Keratinocyte (primary cell): ENCODE data around the gene ARHGAP15. TPM values are rescaled to one million over a fixed set of nuclear protein-coding genes. Genes with fewer than 3 reads are reported as not detected.

ENCODE experiments used
- DNase-seq: peaks from one replicate; pipeline ENCODE4 v3.0.0-alpha.2; 2011; ENCODE audit warnings: low read depth, missing footprints, low spot score
- FAIRE-seq: peaks from 2 replicates; lab custom pipeline; 2011; peaks lifted over from hg19 to GRCh38; lab: Jason Lieb, UNC
- H2AFZ ChIP-seq: 2 replicates; pipeline ENCODE4 v1.6.0; 2012; ENCODE audit warnings: low read length, control low read depth, inconsistent platforms; ENCODE audit not compliant: control insufficient read depth
- H3K27ac ChIP-seq: 2 replicates; pipeline ENCODE4 v1.5.1; 2011; ENCODE audit warnings: low read length; ENCODE audit not compliant: control insufficient read depth, insufficient read depth
- H3K27me3 ChIP-seq: 3 replicates; pipeline ENCODE4 v1.6.0; 2011; ENCODE audit warnings: low read length; ENCODE audit not compliant: control insufficient read depth, insufficient read depth; ENCODE audit errors: extremely low read depth
- H3K36me3 ChIP-seq, 2 experiments: 2 replicates in 1 of 2; 3 replicates in 1 of 2; pipeline ENCODE4 v1.5.1; 2011; ENCODE audit warnings: low read length in 2 of 2, mild to moderate bottlenecking in 1 of 2; ENCODE audit not compliant: control insufficient read depth in 2 of 2, insufficient read depth in 2 of 2; ENCODE audit errors: extremely low read depth in 1 of 2
- H3K4me1 ChIP-seq: 3 replicates; pipeline ENCODE4 v1.5.1; 2011; ENCODE audit warnings: low read length; ENCODE audit not compliant: control insufficient read depth, insufficient read depth; ENCODE audit errors: extremely low read depth
- H3K4me2 ChIP-seq: 3 replicates; pipeline ENCODE4 v1.6.0; 2011; ENCODE audit warnings: low read depth, low read length; ENCODE audit not compliant: control insufficient read depth, insufficient read depth; ENCODE audit errors: extremely low read depth
- H3K4me3 ChIP-seq, 3 experiments: fragments of 200-600 bp in 1 of 3; sonication (generic) in 1 of 3; 2 replicates in 2 of 3; 3 replicates in 1 of 3; pipeline ENCODE4 v1.5.1; 2011 to 2016; ENCODE audit warnings: low read length in 3 of 3, mild to moderate bottlenecking in 3 of 3, control low read depth in 2 of 3, inconsistent platforms in 1 of 3, low read depth in 1 of 3, mixed read lengths in 1 of 3, mixed run types in 1 of 3, moderate library complexity in 1 of 3; ENCODE audit not compliant: control insufficient read depth in 2 of 3, insufficient read depth in 2 of 3; ENCODE audit errors: extremely low read depth in 1 of 3
- H3K79me2 ChIP-seq: 2 replicates; pipeline ENCODE4 v1.6.0; 2012; ENCODE audit warnings: low read length; ENCODE audit not compliant: control insufficient read depth, insufficient read depth
- H3K9ac ChIP-seq: 3 replicates; pipeline ENCODE4 v1.6.0; 2011; ENCODE audit warnings: low read length; ENCODE audit not compliant: control insufficient read depth, insufficient read depth; ENCODE audit errors: extremely low read depth
- H3K9me1 ChIP-seq: 3 replicates; pipeline ENCODE4 v1.6.0; 2011; ENCODE audit warnings: low read length; ENCODE audit not compliant: control insufficient read depth, insufficient read depth; ENCODE audit errors: extremely low read depth
- H3K9me3 ChIP-seq: 2 replicates; pipeline ENCODE4 v1.5.1; 2012; ENCODE audit warnings: low read depth, low read length; ENCODE audit not compliant: control insufficient read depth
- H4K20me1 ChIP-seq: 3 replicates; pipeline ENCODE4 v1.6.0; 2011; ENCODE audit warnings: low read length; ENCODE audit not compliant: control insufficient read depth, insufficient read depth; ENCODE audit errors: extremely low read depth
- EZH2 ChIP-seq: IDR thresholded peaks from one replicate; pipeline ENCODE4 v1.6.1; 2012; ENCODE audit warnings: inconsistent platforms, mild to moderate bottlenecking, low read length, moderate library complexity
- dilution Hi-C: fragments of 300-500 bp; cut with MboI; formaldehyde crosslinking; loops from one replicate; pipeline ENCODE4 v1.7.0; 2020; ENCODE audit warnings: low sequenced_read_pairs; ENCODE audit not compliant: extremely low pct_ligation_motif_present
- polyA plus RNA-seq, 5 experiments: library from polyadenylated mRNA; depleted of rRNA in 3 of 5; stranded (reverse) in 3 of 5; stranded (forward) in 1 of 5; unstranded in 1 of 5; fragments of >200 nt; gene quantifications; 1 replicate in 1 of 5; 2 replicates in 3 of 5; 3 replicates in 1 of 5; pipeline versions ENCODE4 v1.2.1 to v1.2.3, GENCODE V29; 2011 to 2012; ENCODE audit warnings: missing spikeins in 2 of 5, low read depth in 1 of 5, low replicate concordance in 1 of 5
- TF ChIP-seq, protein P1 (sequence below), 3 experiments: IDR thresholded peaks in 1 of 3; conservative IDR thresholded peaks in 1 of 3; optimal IDR thresholded peaks in 1 of 3; 2 replicates in 2 of 3; 3 replicates in 1 of 3; pipeline versions ENCODE3 to v1.5.1; 2011; ENCODE audit warnings: low read length in 3 of 3, mild to moderate bottlenecking in 3 of 3, moderate library complexity in 2 of 3, control low read depth in 1 of 3, inconsistent platforms in 1 of 3; ENCODE audit not compliant: insufficient read depth in 2 of 3; ENCODE audit errors: extremely low read depth in 1 of 3

ARHGAP15 gene
- polyA plus RNA-seq, 1 donor (not counting 4 experiments of a cell fraction or from before 2014, with no cell fraction given): not detected

DNA sequence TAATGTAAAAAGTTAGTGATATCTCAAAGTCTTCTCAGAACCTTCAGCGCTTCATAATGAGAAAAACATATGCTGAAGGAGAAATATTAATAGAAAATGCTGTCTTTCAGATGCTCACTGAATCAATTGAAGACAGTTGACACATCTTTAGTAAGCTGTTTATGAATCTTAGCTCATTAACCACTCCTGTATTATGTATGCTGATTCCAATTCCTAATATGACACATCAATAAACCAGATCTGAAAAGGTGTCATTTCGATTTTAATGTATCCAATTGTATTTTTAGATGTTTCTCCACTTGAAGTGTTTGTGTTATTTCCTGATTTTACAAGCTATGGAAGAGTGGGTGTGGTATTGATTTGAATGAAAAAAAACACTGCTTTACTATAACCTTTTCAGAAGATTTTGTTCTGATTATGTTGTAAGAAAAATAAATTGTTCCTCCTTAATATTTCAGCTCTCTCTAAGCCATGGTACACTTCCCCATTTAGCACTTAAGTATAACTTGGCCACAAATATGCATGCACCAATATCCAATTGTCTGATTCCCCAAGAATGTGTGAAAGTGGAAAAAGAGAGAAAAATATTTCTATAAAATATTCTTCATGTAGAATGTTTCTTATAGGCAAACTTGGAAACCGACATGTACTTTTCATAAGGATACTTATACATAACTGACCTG is 569.8 kb downstream of the ARHGAP15 start:
- no peak overlapping the region for H3K27ac ChIP-seq
- no peaks in the 10 kb centered on the region for H3K9me1 ChIP-seq
- H3K9ac ChIP-seq: no peak overlapping the region
- H3K27me3 ChIP-seq: no peaks in the 10 kb centered on the region
- no peak for TF ChIP-seq EZH2
- TF ChIP-seq, protein P1, sequence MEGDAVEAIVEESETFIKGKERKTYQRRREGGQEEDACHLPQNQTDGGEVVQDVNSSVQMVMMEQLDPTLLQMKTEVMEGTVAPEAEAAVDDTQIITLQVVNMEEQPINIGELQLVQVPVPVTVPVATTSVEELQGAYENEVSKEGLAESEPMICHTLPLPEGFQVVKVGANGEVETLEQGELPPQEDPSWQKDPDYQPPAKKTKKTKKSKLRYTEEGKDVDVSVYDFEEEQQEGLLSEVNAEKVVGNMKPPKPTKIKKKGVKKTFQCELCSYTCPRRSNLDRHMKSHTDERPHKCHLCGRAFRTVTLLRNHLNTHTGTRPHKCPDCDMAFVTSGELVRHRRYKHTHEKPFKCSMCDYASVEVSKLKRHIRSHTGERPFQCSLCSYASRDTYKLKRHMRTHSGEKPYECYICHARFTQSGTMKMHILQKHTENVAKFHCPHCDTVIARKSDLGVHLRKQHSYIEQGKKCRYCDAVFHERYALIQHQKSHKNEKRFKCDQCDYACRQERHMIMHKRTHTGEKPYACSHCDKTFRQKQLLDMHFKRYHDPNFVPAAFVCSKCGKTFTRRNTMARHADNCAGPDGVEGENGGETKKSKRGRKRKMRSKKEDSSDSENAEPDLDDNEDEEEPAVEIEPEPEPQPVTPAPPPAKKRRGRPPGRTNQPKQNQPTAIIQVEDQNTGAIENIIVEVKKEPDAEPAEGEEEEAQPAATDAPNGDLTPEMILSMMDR (optimal IDR thresholded peaks at IDR 0.05 in 1 of 3, IDR thresholded peaks at IDR 0.05 in 1 of 3, conservative IDR thresholded peaks at IDR 0.05 in 1 of 3; ENCODE audit: extremely low read depth in 1 of 3, insufficient read depth in 2 of 3, low read length in 3 of 3): no peak
- H3K4me1 ChIP-seq: no peaks in the 10 kb centered on the region
- FAIRE-seq: no peak
- H4K20me1 ChIP-seq: no peaks in the 10 kb centered on the region
- H3K9me3 ChIP-seq: no peaks in the 10 kb centered on the region
- H3K36me3 ChIP-seq: no peaks in the 10 kb centered on the region
- no peak for DNase-seq
- no peak overlapping the region for H2AFZ ChIP-seq
- H3K4me3 ChIP-seq: no peak overlapping the region
- H3K79me2 ChIP-seq: no peaks in the 10 kb centered on the region
- dilution Hi-C loops: no loop called here
- no peak overlapping the region for H3K4me2 ChIP-seq

DNA sequence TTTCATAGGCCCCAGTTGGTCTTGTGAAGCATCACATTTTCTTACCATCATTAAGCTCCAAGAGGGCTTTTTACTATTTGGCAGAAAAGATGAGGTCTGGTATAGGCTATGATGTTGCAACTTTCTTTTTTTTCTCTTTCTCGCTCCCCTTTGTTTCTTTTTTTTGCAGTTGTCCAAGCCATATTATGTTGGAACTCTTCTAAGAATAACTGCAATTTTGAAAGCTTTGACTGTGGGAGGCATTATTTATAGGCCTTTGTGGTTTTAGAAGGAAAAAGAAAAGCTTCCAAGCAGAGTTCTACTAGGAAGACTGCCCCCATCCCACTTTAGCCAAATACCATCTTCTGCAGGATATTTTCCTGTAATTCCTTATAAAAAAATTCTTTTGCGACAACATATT is 571.6 kb downstream of the ARHGAP15 start:
- Histone ChIP-seq H3K4me2 (no peak overlapping the region), H4K20me1 (no peaks in the 10 kb centered on the region), H3K4me1 (peaks cover 12% of the 10 kb centered on the region), H3K9me1 (no peaks in the 10 kb centered on the region), H3K27ac (no peak overlapping the region), H3K36me3 (no peaks in the 10 kb centered on the region), H3K79me2 (no peaks in the 10 kb centered on the region), H2AFZ (no peak overlapping the region), H3K9me3 (no peaks in the 10 kb centered on the region), H3K27me3 (no peaks in the 10 kb centered on the region), H3K4me3 (no peak overlapping the region), H3K9ac (no peak overlapping the region)
- DNase-seq (no peak), FAIRE-seq (no peak)
- TF ChIP-seq, protein P1 (optimal IDR thresholded peaks at IDR 0.05 in 1 of 3, IDR thresholded peaks at IDR 0.05 in 1 of 3, conservative IDR thresholded peaks at IDR 0.05 in 1 of 3; ENCODE audit: extremely low read depth in 1 of 3, insufficient read depth in 2 of 3, low read length in 3 of 3): no peak
- TF ChIP-seq EZH2: no peak
- dilution Hi-C loops: no loop called here
